Endothelial cell of umbilical vein (primary cell): Measurements from ENCODE around the gene CREBL2. TPM values are rescaled to one million over a fixed set of nuclear protein-coding genes. Genes with fewer than 3 reads are reported as not detected.
"Not testable (repeated sequence)": the region's sequence is repeated elsewhere in the genome, so short reads cannot be mapped to it uniquely, and the experiment has no call there.

Experiments used
- BruUV-seq: library from RNA; stranded (reverse); fragments of 400-500 nt; replicated peaks from 2 replicates; lab custom pipeline; 2021; lab: Mats Ljungman, UMichigan
- CTCF ChIA-PET: fragments of 300-600, 350-600 bp; sonication (Branson Sonifier 250); formaldehyde crosslinking; loops from one replicate; lab custom pipeline; 2021; ENCODE audit warnings: antibody characterized with exemption, inconsistent platforms; lab: Charles Lee
- POLR2A ChIA-PET: fragments of 300-600, 350-600 bp; sonication (Branson Sonifier 250); formaldehyde crosslinking; loops from one replicate; lab custom pipeline; 2021; ENCODE audit warnings: antibody characterized with exemption, inconsistent platforms; lab: Charles Lee
- DNase-seq: peaks from one replicate; pipeline ENCODE4 v3.0.0-alpha.2; 2011; ENCODE audit warnings: low read depth, low spot score
- FAIRE-seq: peaks from 2 replicates; lab custom pipeline; 2011; peaks lifted over from hg19 to GRCh38; lab: Jason Lieb, UNC
- H2AFZ ChIP-seq: 2 replicates; pipeline ENCODE4 v1.6.0; 2012; ENCODE audit warnings: low read depth, low read length, control low read depth, inconsistent platforms
- H3K27ac ChIP-seq: 2 replicates; pipeline ENCODE4 v1.5.1; 2011; ENCODE audit warnings: low read depth, mild to moderate bottlenecking, control low read depth, low read length, moderate library complexity; ENCODE audit not compliant: insufficient read depth
- H3K27me3 ChIP-seq, 2 experiments: 2 replicates each; pipeline versions ENCODE4 v1.6.0 to v1.6.1; 2011; ENCODE audit warnings: low read length in 2 of 2, mixed read lengths in 1 of 2; ENCODE audit not compliant: control insufficient read depth in 2 of 2, insufficient read depth in 2 of 2
- H3K36me3 ChIP-seq, 2 experiments: 2 replicates in 1 of 2; 3 replicates in 1 of 2; pipeline ENCODE4 v1.5.1; 2011; ENCODE audit warnings: low read length in 2 of 2, mild to moderate bottlenecking in 1 of 2, moderate library complexity in 1 of 2; ENCODE audit not compliant: control insufficient read depth in 2 of 2, insufficient read depth in 2 of 2; ENCODE audit errors: extremely low read depth in 1 of 2
- H3K4me1 ChIP-seq: 3 replicates; pipeline ENCODE4 v1.5.1; 2011; ENCODE audit warnings: mild to moderate bottlenecking, low read length; ENCODE audit not compliant: control insufficient read depth, insufficient read depth; ENCODE audit errors: extremely low read depth
- H3K4me2 ChIP-seq: 2 replicates; pipeline ENCODE4 v1.6.1; 2011; ENCODE audit warnings: low read length, control low read depth, mixed read lengths; ENCODE audit not compliant: insufficient read depth
- H3K4me3 ChIP-seq, 3 experiments: fragments of 200-600 bp in 1 of 3; sonication (generic), shearing (Covaris generic) in 1 of 3; replicated peaks in 1 of 3; 2 replicates each; pipeline ENCODE4 v1.5.1; 2011 to 2016; ENCODE audit warnings: control low read depth in 3 of 3, low read length in 3 of 3, mild to moderate bottlenecking in 2 of 3, inconsistent platforms in 1 of 3, low read depth in 1 of 3, moderate library complexity in 1 of 3; ENCODE audit not compliant: insufficient read depth in 1 of 3
- H3K79me2 ChIP-seq: 2 replicates; pipeline ENCODE4 v1.6.0; 2012; ENCODE audit warnings: low read length, inconsistent platforms; ENCODE audit not compliant: control insufficient read depth, insufficient read depth
- H3K9ac ChIP-seq: replicated peaks from 2 replicates; pipeline ENCODE3; 2011; ENCODE audit warnings: low read length, control low read depth; ENCODE audit not compliant: insufficient read depth; ENCODE audit errors: extremely low read depth
- H3K9me1 ChIP-seq: replicated peaks from 3 replicates; pipeline ENCODE4 v1.6.0; 2011; ENCODE audit warnings: mild to moderate bottlenecking, low read length; ENCODE audit not compliant: control insufficient read depth, insufficient read depth; ENCODE audit errors: extremely low read depth
- H3K9me3 ChIP-seq: replicated peaks from 2 replicates; pipeline ENCODE4 v1.5.1; 2012; ENCODE audit warnings: low read length, inconsistent platforms; ENCODE audit not compliant: control insufficient read depth, insufficient read depth
- H4K20me1 ChIP-seq: replicated peaks from 2 replicates; pipeline ENCODE3; 2011; ENCODE audit warnings: mild to moderate bottlenecking, low read length; ENCODE audit not compliant: control insufficient read depth, insufficient read depth; ENCODE audit errors: extremely low read depth
- FOS ChIP-seq: IDR thresholded peaks from 2 replicates; pipeline ENCODE4 v1.6.1; 2011; ENCODE audit warnings: mild to moderate bottlenecking, low read length, moderate library complexity, borderline replicate concordance; ENCODE audit not compliant: insufficient read depth
- GATA2 ChIP-seq: IDR thresholded peaks from 2 replicates; pipeline ENCODE4 v1.7.0; 2011; ENCODE audit warnings: low read depth, mild to moderate bottlenecking, moderate library complexity, mixed read lengths, low read length; ENCODE audit not compliant: insufficient read length, insufficient read depth
- JUN ChIP-seq: IDR thresholded peaks from 2 replicates; pipeline ENCODE4 v1.6.1; 2011; ENCODE audit warnings: borderline replicate concordance, low read depth; ENCODE audit not compliant: insufficient read length, insufficient read depth
- MYC ChIP-seq: IDR thresholded peaks from one replicate; pipeline ENCODE4 v1.6.1; 2011; ENCODE audit warnings: mild to moderate bottlenecking, low read depth, low read length
- POLR2A ChIP-seq: IDR thresholded peaks from 2 replicates; pipeline ENCODE4 v1.6.1; 2012; ENCODE audit warnings: low read depth, mild to moderate bottlenecking, control low read depth, low read length
- POLR2AphosphoS5 ChIP-seq: IDR thresholded peaks from 2 replicates; pipeline ENCODE4 v1.6.1; 2012; ENCODE audit warnings: low read depth, mild to moderate bottlenecking, control low read depth, low read length, moderate library complexity; ENCODE audit not compliant: insufficient read depth
- dilution Hi-C: fragments of 300-500 bp; cut with MboI; formaldehyde crosslinking; loops from one replicate; pipeline ENCODE4 v1.15.0; 2019; ENCODE audit warnings: low sequenced_read_pairs; ENCODE audit not compliant: extremely low pct_ligation_motif_present
- intact Hi-C: fragments of 100-400 bp; cut with micrococcal nuclease; formaldehyde crosslinking; loops from one replicate; pipeline ENCODE4 v1.10.0; 2022
- polyA plus RNA-seq, 4 experiments: library from polyadenylated mRNA; depleted of rRNA in 3 of 4; stranded (reverse) in 3 of 4; unstranded in 1 of 4; fragments of >200 nt; gene quantifications; 2 replicates each; pipeline versions ENCODE4 v1.2.1 to v1.2.3, GENCODE V29; 2011 to 2012; ENCODE audit warnings: missing spikeins in 1 of 4
- total RNA-seq: library from RNA; stranded (reverse); gene quantifications from 2 replicates; pipeline ENCODE4 v1.2.3, GENCODE V29; 2021
- TF ChIP-seq, protein P1 (sequence below), 2 donors: IDR thresholded peaks; 1 replicate in 1 of 2; 2 replicates in 1 of 2; pipeline ENCODE4 v1.5.1; 2011; ENCODE audit warnings: low read length in 2 of 2, mild to moderate bottlenecking in 2 of 2, moderate library complexity in 2 of 2, control low read depth in 1 of 2, inconsistent platforms in 1 of 2, low read depth in 1 of 2; ENCODE audit not compliant: insufficient read depth in 1 of 2; ENCODE audit errors: extremely low read depth in 1 of 2

CREBL2 gene
- total and polyA plus RNA-seq, 2 donors (not counting 3 experiments of a cell fraction or from before 2014, with no cell fraction given): 10.5 to 19.4 TPM

DNA sequence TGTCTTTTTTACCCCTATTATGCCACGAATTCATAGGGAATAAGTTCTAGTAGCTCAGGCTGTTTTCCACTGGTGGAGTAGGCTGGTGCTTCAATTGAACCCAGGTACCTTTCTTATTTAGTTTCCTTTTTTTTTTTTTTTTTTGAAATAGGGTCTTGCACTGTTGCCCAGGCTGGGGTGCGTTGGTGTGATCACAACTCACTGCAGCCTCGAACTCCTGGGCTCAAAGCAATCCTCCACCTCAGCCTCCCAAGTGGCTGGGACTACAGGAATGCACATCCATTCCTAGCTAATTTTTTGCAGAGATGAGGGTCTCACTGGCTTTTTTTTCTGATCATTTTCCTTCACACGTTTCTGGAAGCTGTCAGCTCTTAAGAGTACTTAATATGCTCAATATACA is 2.7 kb downstream of the CREBL2 start:
- dilution Hi-C loops (no loop called here), intact Hi-C loops (no loop called here)
- Histone ChIP-seq H3K36me3 (peaks cover 0 to 2% of the 10 kb centered on the region in 2 experiments), H3K9me1 (no peaks in the 10 kb centered on the region), H4K20me1 (no peaks in the 10 kb centered on the region), H3K9me3 (no peaks in the 10 kb centered on the region), H3K27me3 (no peaks in the 10 kb centered on the region), H3K4me2 (no peak overlapping the region), H3K4me3 (no peak overlapping the region), H3K4me1 (peaks cover 5% of the 10 kb centered on the region), H3K27ac (no peak overlapping the region), H3K79me2 (peaks cover 4% of the 10 kb centered on the region), H3K9ac (no peak overlapping the region), H2AFZ (no peak overlapping the region)
- no peak for TF ChIP-seq POLR2AphosphoS5
- POLR2A ChIA-PET: no interaction called here
- FAIRE-seq: no peak
- CTCF ChIA-PET: interaction anchor here (1.3 kb wide), 1 partner anchor 123 kb away, joined by 3 read pairs; no protein-coding TSS in a partner anchor
- BruUV-seq: no TSS peak
- DNase-seq: no peak

DNA sequence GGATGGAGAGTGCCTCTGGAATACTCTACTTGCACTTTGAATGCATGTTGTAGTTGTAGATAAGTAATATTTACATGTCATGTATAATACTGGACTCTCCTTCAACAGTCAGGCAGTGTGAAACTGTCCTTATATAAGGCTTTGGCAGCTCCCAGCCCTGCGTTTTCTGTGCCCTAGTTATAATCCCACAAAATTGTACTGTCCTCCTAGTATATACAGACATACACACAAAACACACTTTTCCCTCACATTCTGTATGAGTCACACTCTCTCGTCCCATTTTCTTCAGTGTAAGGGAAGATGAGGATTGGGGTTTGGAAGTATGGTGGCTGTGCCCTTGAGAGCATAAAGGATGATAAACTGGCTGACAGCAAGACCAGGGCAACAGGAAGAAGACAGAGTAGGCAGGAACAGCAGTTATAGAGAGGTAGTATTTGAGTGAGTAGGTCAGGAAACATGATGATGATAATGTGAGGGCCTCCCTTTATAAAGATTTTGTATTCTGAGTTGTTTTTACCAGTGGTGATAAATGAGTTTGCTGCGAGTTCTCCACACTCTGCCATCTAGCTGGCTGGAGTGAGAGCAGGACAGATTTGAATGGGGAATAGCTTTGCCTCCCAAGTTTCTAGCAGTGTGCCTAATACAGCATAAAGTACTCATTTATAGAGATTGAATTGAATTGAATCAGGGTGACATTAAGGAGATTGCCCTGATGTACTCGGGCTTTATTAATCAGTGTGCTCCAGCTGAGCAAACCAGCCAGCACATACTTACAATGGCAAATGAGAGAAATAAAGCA is 5.0 kb downstream of the CREBL2 start:
- intact Hi-C loops: no loop called here
- ChIA-PET CTCF (interaction anchor here (0.9 kb wide), 1 partner anchor 15 kb away, joined by 4 read pairs; no protein-coding TSS in a partner anchor), POLR2A (no interaction called here)
- Histone ChIP-seq H3K4me2 (no peak overlapping the region), H3K36me3 (peaks cover 0 to 2% of the 10 kb centered on the region in 2 experiments), H3K4me1 (peaks cover 5% of the 10 kb centered on the region), H3K4me3 (no peak overlapping the region), H3K27me3 (no peaks in the 10 kb centered on the region), H4K20me1 (no peaks in the 10 kb centered on the region), H3K9me3 (no peaks in the 10 kb centered on the region), H3K27ac (no peak overlapping the region), H3K9me1 (no peaks in the 10 kb centered on the region), H2AFZ (no peak overlapping the region), H3K9ac (no peak overlapping the region), H3K79me2 (peaks cover 4% of the 10 kb centered on the region)
- TF ChIP-seq MYC: no peak
- TF ChIP-seq JUN: no peak
- TF ChIP-seq FOS: no peak
- no peak for TF ChIP-seq POLR2AphosphoS5
- TF ChIP-seq GATA2: no peak
- TF ChIP-seq POLR2A: no peak
- TF ChIP-seq, protein P1, sequence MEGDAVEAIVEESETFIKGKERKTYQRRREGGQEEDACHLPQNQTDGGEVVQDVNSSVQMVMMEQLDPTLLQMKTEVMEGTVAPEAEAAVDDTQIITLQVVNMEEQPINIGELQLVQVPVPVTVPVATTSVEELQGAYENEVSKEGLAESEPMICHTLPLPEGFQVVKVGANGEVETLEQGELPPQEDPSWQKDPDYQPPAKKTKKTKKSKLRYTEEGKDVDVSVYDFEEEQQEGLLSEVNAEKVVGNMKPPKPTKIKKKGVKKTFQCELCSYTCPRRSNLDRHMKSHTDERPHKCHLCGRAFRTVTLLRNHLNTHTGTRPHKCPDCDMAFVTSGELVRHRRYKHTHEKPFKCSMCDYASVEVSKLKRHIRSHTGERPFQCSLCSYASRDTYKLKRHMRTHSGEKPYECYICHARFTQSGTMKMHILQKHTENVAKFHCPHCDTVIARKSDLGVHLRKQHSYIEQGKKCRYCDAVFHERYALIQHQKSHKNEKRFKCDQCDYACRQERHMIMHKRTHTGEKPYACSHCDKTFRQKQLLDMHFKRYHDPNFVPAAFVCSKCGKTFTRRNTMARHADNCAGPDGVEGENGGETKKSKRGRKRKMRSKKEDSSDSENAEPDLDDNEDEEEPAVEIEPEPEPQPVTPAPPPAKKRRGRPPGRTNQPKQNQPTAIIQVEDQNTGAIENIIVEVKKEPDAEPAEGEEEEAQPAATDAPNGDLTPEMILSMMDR (IDR thresholded peaks at IDR 0.05; ENCODE audit: extremely low read depth in 1 of 2, insufficient read depth in 1 of 2, low read depth in 1 of 2, low read length in 2 of 2): no peak
- no peak for DNase-seq
- no peak for FAIRE-seq
- no TSS peak for BruUV-seq
- dilution Hi-C loops: no loop called here

DNA sequence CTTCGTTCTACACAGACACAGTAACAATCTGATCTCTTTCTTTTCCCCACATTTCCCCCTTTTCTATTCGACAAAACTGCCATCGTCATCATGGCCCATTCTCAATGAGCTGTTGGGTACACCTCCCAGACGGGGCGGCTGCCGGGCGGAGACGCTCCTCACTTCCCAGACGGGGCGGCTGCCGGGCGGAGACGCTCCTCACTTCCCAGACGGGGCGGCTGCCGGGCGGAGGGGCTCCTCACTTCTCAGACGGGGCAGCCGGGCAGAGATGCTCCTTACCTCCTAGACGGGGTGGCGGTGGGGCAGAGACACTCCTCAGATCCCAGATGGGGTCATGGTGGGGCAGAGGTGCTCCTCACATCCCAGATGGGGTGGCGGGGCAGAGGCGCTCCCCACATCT is 6.4 kb downstream of the CREBL2 start:
- H3K27ac ChIP-seq, DNase-seq, CTCF ChIA-PET, FAIRE-seq, H3K79me2 ChIP-seq, BruUV-seq, H3K27me3 ChIP-seq, dilution Hi-C loops, POLR2A ChIA-PET, H4K20me1 ChIP-seq, H3K9ac ChIP-seq, H3K4me3 ChIP-seq, H2AFZ ChIP-seq, H3K4me1 ChIP-seq, H3K9me3 ChIP-seq, H3K36me3 ChIP-seq, intact Hi-C loops, H3K9me1 ChIP-seq, H3K4me2 ChIP-seq: not testable (repeated sequence)
